GM19324 (cell line): ENCODE measurements around the gene PARVB.

Experiments used
- ATAC-seq: cut with Tn5 transposase; IDR thresholded peaks from one replicate; pipeline ENCODE4 v1.9.1; 2021; ENCODE audit warnings: mild to moderate bottlenecking, moderate library complexity; ENCODE audit not compliant: unreplicated experiment, low FRiP score

The PARVB gene

GRCh38 chr22:44024288-44024921 is at the start of gene PARVB:
Gene PARVB (plus strand): TSS chr22:44024302. CDS start chr22:44024340, 38 bp downstream.
- ATAC-seq: no peak

- no peak for ATAC-seq
Measured at GRCh38 chr22:43975041-43975440, 49.1 kb upstream of the PARVB start.

- ATAC-seq: no peak
Measured at GRCh38 chr22:43976861-43977795, 47.0 kb upstream of the PARVB start.

- ATAC-seq: no peak
Measured at GRCh38 chr22:43978558-43978957, 45.5 kb upstream of the PARVB start.

- ATAC-seq: no peak
Measured at GRCh38 chr22:43980579-43980978, 43.5 kb upstream of the PARVB start.

- no peak for ATAC-seq
Measured at GRCh38 chr22:43980996-43981395, 43.1 kb upstream of the PARVB start.

GRCh38 chr22:43983808-43984207 is 40.3 kb upstream of the PARVB start:
- no peak for ATAC-seq

GRCh38 chr22:43985532-43985931 is 38.6 kb upstream of the PARVB start:
- no peak for ATAC-seq

GRCh38 chr22:43988116-43988820 is 35.8 kb upstream of the PARVB start:
- no peak for ATAC-seq

GRCh38 chr22:43988960-43989359 is 35.1 kb upstream of the PARVB start:
- no peak for ATAC-seq

GRCh38 chr22:43990044-43990443 is 34.1 kb upstream of the PARVB start:
- no peak for ATAC-seq

- ATAC-seq: no peak
Measured at GRCh38 chr22:43991316-43992020, 32.6 kb upstream of the PARVB start.

- ATAC-seq: no peak
Measured at GRCh38 chr22:43992331-43992821, 31.7 kb upstream of the PARVB start.

- ATAC-seq: no peak
Measured at GRCh38 chr22:43993072-43993760, 30.9 kb upstream of the PARVB start.

GRCh38 chr22:43994006-43994405 is 30.1 kb upstream of the PARVB start:
- ATAC-seq: no peak

GRCh38 chr22:43994416-43994815 is 29.7 kb upstream of the PARVB start:
- no peak for ATAC-seq

- ATAC-seq: no peak
Measured at GRCh38 chr22:43995057-43995685, 28.9 kb upstream of the PARVB start.

GRCh38 chr22:43995798-43996169 is 28.3 kb upstream of the PARVB start:
- ATAC-seq: peak; percentile 13
